ENCODE measurements around the gene PSEN1.

Gene PSEN1

GRCh38 chr14:73264080-73264884 is 128.0 kb downstream of the PSEN1 start:
- DNase-seq (ENCODE audit: low read depth): no peak
- H3K4me3 ChIP-seq (ENCODE audit: control insufficient read depth, low read depth, low read length): no peak overlapping the region
- TF ChIP-seq, protein P1, sequence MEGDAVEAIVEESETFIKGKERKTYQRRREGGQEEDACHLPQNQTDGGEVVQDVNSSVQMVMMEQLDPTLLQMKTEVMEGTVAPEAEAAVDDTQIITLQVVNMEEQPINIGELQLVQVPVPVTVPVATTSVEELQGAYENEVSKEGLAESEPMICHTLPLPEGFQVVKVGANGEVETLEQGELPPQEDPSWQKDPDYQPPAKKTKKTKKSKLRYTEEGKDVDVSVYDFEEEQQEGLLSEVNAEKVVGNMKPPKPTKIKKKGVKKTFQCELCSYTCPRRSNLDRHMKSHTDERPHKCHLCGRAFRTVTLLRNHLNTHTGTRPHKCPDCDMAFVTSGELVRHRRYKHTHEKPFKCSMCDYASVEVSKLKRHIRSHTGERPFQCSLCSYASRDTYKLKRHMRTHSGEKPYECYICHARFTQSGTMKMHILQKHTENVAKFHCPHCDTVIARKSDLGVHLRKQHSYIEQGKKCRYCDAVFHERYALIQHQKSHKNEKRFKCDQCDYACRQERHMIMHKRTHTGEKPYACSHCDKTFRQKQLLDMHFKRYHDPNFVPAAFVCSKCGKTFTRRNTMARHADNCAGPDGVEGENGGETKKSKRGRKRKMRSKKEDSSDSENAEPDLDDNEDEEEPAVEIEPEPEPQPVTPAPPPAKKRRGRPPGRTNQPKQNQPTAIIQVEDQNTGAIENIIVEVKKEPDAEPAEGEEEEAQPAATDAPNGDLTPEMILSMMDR (conservative IDR thresholded peaks at IDR 0.05; ENCODE audit: control insufficient read depth, insufficient read depth, low read depth, low read length): no peak

- TF ChIP-seq, protein P1 (conservative IDR thresholded peaks at IDR 0.05; ENCODE audit: control insufficient read depth, insufficient read depth, low read depth, low read length): no peak
- DNase-seq (ENCODE audit: low read depth): no peak
- H3K4me3 ChIP-seq (ENCODE audit: control insufficient read depth, low read depth, low read length): no peak overlapping the region
Measured at GRCh38 chr14:73264885-73265720, 128.8 kb downstream of the PSEN1 start.

DNA sequence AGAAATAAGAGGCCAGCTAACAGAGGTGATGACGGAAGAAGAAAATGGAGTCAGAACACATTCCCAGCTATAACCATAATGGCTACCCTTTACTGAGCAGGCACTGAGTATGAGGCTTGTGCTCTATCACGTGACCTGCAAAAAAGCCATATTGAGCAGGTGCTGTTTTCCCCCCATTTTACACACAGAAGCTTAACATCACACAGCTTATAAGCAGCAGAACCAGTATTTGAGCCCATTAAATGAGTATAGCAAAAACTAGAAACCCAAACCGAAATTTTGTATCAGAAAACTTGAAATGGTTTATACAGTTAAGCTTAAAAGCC is 129.4 kb downstream of the PSEN1 start:
- TF ChIP-seq, protein P1 (conservative IDR thresholded peaks at IDR 0.05; ENCODE audit: control insufficient read depth, insufficient read depth, low read depth, low read length): no peak
- no peak for DNase-seq (ENCODE audit: low read depth)
- H3K4me3 ChIP-seq (ENCODE audit: control insufficient read depth, low read depth, low read length): no peak overlapping the region

GRCh38 chr14:73266317-73266716 is 130.0 kb downstream of the PSEN1 start:
- no peak overlapping the region for H3K4me3 ChIP-seq (ENCODE audit: control insufficient read depth, low read depth, low read length)
- DNase-seq (ENCODE audit: low read depth): no peak
- TF ChIP-seq, protein P1 (conservative IDR thresholded peaks at IDR 0.05; ENCODE audit: control insufficient read depth, insufficient read depth, low read depth, low read length): no peak

- DNase-seq (ENCODE audit: low read depth): no peak
- H3K4me3 ChIP-seq (ENCODE audit: control insufficient read depth, low read depth, low read length): no peak overlapping the region
- TF ChIP-seq, protein P1 (conservative IDR thresholded peaks at IDR 0.05; ENCODE audit: control insufficient read depth, insufficient read depth, low read depth, low read length): no peak
Measured at GRCh38 chr14:73267474-73267873, 131.2 kb downstream of the PSEN1 start.

- H3K4me3 ChIP-seq (ENCODE audit: control insufficient read depth, low read depth, low read length): no peak overlapping the region
- TF ChIP-seq, protein P1 (conservative IDR thresholded peaks at IDR 0.05; ENCODE audit: control insufficient read depth, insufficient read depth, low read depth, low read length): no peak
- DNase-seq (ENCODE audit: low read depth): peak; percentile 36
Measured at GRCh38 chr14:73269729-73270531, 133.6 kb downstream of the PSEN1 start.
